GM18502 (cell line): Measurements from ENCODE around the gene TPPP2.

Experiments
- ATAC-seq: cut with Tn5 transposase; IDR thresholded peaks from one replicate; pipeline ENCODE4 v1.9.1; 2021; ENCODE audit warnings: mild to moderate bottlenecking; ENCODE audit not compliant: unreplicated experiment, poor library complexity

TPPP2 gene

DNA sequence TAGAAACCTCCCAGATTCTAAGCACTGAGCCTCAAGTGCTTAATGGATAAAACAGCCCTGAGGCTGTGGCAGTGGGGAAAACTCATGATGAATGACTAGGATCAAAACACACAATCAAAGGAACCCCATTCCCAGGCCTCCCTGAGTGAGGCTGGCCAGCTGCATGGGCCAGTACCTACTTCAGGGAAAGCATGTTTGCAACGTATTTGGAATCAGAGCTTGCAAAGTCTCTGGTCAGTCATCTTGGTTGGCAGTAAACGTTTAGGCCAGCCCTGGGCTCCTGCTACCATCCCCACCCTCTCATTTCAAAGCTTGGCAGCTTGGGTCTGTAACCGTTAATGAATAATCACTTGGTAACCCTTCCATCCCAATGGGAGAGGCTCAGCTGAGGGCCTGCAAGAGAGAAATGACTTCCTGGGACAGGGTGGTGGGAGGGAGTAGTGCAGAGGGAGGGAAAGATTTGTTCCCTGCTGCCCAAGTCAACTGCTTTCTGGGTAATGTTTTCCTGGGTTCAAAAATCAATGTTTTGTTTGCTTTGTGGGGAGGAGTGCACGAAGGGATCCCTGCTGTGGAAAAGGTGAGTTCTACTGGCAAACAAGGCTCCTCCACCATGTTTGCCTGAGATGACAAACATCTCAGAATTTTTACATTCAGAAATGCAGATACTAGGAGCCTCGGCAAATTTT, 25.6 kb downstream of the TPPP2 start:
- ATAC-seq: no peak

DNA sequence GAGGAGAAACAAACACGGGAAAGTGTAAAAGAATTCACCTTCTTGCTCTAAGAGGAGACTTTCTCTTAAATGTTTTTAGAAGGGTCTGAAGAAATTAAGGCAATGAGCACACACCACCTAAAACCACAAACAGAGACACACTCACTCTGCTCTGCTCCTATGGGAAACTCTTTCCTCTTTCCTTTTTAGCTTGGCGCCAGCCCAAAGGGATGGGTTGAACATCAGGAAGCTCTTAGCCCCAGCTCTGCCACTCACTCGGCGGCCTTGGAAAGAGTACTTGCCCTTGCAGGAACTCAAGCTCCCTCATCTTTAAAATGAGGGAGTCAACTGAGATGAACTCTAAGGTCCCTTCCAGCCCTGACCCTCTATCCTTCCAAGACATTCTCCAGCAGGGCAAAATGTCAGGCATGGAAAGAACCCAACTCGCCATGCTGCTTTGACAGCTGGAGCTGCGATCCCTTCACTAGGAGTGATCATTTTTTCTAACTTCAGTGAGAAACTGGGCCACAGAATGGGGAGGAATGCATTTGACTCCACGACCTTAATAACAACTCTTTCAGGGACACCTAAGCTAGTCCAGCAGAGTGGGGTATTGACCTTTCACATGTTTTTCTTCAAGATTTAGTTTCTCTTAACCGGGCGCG, 26.6 kb downstream of the TPPP2 start:
- ATAC-seq: no peak

DNA sequence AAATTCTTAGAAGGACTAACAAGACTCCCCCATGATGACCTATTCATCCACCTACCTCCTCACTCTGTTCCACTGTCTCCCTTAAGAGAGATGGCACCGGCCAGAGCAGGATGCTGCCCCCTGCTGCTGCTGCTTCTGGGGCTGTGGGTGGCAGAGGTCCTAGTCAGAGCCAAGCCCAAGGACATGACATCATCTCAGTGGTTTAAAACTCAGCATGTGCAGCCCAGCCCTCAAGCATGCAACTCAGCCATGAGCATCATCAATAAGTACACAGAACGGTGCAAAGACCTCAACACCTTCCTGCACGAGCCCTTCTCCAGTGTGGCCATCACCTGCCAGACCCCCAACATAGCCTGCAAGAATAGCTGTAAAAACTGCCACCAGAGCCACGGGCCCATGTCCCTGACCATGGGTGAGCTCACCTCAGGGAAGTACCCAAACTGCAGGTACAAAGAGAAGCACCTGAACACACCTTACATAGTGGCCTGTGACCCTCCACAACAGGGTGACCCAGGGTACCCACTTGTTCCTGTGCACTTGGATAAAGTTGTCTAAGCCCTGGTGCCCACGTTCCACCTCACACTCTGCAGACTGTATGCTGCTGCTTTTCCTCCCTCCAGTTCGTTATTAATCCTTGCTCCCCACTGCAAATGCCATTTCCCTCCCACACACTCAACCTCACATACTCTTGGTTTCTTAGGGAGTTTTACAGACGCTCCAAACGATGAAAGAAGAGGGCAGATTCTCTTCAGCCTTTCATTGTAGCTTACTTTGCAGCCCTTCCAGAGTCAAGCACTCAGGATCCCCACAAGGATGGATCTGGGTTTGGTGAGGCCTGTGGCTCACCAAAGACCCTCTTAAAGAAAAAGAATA, 28.0 kb downstream of the TPPP2 start, which contains the start of gene RNASE8:
RNASE8 (plus strand) TSS at position 20 of the 873 bp plus-strand sequence; CDS start at position 91, 71 bp downstream.
- ATAC-seq: no peak

DNA sequence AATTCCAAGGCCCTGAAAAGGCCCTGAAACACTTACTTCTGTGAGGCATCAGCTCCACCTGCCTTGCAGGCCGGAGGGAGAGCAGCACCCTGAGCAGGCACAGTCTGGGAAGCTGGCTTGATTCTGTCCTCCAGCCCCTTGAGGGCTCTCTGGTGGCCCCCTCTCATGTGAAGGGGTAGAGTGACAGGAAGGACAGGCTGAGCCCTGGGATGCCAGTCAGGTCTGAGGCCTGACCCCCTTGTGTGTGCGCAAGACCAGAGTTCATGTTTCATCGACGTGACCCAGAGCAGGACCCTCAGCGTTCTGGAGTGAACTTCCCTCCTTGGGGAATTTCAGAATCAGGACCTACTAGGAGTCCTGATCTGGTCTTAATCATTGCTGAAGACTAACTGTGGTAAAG, 28.9 kb downstream of the TPPP2 start:
- ATAC-seq: no peak

DNA sequence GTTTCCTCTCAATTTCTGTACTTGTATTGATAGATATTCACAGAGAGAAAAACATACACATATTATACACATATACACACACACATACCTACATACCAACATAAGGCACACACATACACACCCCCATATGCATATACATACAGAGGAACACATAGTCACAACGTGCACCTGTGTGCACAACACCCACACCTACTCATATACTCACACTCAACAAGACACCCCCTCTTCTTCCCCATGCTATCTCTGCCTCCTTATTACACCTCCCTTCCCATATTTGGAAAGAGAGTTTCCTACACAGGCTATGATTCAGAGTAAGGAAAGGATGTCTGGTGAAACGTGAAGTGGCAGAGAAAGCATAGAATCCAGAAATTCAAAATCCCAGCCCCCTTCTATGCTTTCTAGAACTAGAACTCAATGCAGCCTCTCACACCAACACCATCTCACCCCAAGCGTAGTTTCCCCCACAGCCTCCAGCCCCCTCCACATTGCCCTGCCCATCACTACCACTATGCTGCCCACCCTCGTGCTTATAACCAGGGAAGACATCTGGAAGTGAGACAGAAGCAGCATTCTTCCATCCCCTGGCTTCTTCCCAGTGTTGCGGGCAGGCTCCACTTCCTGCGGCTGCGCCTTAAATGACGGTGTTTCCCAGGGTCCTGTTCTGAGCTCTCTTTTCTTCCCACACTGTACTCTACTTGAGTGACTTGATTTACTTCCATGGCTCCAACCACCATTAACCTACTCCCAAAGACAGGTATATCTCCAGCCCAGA, 30.0 kb downstream of the TPPP2 start:
- ATAC-seq: no peak

DNA sequence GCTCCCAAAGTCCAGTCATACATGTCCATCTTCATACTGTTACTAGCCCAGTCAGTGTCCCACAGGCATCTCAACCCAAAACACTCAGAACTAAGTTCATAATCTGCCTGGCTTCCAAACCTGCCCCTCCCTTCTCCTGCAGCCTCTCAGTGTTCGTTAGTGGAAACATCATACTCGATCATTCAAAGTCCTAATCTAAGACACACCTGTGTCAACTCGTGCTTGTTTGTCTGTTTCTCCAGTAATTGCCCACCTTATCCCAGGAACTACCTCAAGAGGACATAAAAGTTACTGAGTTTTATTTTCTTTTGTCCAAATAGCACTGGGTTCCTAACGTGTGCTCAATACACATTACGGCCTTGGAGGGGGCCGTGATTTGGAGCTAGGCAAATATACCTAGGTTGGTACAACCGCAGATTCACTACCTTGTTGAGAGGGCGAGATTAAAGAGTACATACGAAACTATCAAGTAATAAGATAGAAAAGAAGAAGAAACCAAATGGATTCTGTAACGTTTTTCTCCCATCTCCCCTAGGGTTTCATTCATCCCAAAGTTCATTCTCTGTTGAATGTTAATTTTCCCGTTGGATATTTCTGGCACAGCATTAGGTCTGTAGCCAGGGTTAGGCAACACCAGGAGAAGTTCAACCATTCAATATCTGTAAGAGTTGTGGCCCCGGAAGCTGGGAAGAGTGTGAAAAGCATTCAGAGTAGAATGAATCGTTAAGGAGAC, 30.8 kb downstream of the TPPP2 start:
- ATAC-seq: no peak

DNA sequence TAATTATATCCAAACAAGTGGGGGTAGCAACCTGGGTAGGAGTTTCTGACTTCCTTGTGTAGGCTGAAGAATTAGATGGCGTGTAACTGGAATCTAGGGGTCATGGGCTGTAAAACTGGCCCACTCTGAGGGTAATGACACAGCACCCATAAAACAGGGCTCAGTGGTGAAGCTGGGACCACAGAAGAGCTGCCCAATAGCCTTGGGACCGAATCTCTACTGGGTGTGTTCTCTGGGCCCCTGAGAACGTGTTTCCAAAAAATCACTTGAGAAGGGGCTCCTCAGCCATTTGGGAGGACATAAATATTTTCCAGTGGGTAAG, 31.3 kb downstream of the TPPP2 start:
- ATAC-seq: no peak

DNA sequence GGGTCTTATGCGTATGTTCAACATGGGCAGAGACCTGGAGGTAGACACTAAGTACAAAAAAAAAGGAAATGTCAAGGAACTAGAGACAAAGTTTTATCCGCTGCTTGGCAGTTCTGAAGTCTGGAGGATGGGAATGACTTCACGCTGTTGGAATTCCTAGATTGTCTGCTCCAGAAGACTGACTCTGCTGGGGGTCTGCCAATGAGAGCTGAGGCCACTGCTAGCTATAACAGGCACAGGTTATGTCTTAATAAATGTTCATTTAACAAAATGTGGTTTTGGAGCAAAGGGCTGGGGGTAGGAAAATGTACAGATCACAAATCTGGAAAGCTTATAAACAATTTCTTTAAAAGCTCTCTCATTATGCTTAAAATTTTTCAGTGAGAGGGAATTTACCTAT, 33.5 kb downstream of the TPPP2 start:
- no peak for ATAC-seq

DNA sequence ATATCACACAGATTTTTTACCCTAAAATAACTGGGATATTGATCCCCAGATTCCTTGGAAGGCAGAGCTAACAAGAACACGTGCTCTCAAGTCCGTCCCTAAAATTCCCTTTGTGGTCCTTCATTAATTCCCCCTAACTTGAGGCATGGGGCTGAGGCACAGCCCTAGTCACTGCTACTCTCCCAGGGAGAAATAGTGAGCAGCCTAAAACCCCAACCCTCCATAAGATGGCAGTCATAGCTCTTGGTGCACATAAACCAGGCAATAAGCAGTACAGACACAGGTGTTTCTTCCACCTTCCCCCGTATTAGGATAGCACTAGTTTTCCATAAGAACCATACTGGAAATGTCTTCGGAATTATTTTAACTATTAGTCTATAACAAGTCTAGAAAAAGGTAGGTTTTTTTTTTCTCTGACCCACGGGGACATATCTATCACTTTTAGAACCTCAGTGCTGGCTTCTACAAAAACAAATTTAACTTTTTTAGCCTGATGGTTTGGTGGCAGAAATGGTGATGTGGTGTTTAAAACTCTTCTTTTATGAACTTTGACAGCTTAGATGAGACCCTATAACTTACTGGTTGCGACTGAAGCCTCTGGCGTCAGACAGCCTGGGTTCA, 37.0 kb downstream of the TPPP2 start:
- no peak for ATAC-seq

DNA sequence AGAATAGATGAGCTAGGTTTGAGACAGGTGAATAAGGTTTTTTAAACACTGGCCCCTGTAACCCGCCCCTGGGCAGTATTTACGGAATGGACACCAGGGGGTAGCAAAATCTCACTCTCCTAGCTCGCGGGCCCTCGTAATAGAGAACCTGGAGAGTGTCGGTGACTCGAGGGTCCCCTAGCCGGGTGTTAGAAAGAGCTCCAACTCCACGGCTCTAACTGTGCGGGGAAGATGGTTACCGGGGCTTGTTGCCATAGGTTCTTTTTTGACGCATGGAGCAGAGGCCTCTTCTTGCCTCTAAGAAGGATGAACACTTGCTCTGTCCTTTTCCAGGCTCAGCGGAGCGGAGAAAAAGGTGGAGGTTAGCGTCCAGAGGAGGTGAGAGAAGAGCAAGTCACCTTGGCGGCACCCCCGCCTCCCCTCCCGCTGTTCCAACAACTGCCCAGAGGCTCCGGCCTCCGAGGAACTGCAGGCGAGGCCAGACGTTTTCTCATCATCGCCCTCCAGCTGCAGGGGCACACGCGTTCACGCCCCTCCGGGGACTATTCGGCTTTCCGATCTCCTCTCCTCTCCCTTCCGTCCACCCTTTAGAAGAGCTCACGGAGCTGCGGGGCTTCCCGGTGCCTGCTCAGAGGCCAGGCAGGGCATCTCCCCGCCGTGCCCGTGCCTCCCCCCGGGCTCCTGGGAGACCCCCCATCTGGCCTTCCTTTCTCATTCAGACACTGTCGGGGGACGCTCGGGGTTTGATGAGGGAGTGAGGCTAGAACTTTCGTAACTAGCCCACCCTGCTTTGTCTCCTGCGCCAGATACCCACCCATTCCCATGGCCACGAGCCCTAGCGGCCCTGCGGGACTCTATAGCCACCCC, 38.7 kb downstream of the TPPP2 start:
- ATAC-seq: no peak

DNA sequence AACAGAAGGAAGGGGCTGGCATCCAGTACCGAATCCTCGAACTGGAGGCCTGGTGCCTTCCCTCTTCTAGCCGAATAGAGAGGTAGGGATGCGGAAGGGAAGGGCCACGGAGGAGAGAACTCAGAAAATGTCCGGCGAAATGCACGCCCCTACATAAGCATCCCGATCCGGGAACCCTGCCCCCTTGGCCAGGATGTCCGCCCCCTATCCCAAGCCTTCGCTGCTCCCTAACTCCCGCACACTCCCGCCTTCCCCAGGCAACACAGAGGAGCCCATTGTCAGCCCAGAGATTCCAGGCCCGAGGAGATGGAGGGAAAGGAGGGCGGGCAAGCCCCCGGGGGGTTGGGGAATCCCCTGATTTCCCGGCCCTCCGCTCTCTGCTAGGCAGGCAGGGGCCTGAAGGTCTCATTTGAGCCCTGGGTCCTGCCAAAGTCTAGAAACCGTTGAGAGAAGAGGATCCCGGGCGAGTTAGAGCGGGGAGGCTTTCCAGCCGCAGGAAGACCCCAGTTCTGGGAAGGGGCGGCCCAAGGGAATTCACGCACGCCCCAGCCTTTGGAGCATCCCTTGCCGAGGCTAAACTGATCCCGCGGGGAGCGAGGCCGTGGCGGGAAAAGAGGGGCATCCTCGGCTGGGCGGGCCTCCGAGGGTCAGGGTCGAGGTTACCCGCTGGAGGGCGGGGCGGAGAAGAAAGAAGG, 39.5 kb downstream of the TPPP2 start:
- ATAC-seq: no peak

DNA sequence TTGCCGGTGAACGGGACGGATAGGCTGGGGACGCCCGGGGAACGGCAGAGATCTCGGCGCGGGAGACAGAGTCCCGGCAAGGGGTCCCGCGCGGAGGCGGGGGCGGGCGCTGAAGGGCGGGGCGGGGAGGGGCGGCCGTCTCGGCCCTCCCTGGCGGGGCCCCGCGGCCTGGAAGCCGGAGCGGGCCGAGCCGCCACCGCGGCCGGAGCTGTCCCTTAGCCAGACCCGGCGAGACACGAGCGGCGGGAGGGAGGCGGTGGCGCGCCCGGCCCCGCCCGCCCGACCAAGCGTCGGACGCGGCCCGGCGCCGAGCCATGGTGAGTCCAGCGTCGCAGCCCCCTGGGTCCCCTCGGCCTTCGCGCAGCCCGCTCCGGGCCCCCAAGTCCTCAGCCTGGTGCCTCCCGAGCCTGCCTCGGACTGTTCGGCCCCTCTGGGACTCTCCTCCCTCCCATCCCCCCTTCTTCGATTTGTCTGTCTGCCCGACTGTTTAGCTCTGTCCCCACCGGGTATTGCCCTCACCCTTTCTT, 40.1 kb downstream of the TPPP2 start, which contains the start of gene ARHGEF40:
ARHGEF40 (plus strand) TSS at position 222 of the 527 bp plus-strand sequence; CDS start at position 315, 93 bp downstream.
- ATAC-seq: no peak

DNA sequence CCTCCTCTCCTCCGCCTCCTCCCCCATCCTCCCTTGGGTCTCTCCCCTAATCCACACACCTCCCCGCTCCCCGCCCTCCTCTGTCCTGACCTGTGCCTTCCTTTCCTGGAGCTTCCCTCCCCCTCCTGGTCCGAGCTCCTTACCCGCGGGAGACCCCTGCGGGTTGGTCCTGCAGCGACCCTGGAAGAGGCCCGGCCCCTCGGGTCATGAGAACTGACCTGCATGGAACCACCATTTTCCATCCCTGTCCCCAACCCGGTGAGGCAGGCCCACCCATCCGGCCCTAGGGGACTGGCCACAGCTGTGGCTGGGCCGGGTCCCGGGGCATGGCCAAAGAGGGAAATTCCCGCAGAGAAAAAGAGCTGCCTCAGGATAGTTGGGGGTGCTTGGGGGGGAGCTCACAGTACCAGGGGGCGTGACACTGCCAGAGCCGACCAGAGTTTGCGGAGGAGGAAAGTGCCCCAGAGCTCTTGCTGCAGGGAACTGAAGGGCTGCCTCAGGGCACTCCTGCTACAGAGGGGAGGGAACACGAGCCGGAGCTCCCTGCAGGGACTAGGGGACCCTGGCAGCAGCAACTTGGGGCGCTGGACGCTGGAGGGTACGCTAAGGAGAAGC, 40.7 kb downstream of the TPPP2 start:
- ATAC-seq: no peak

DNA sequence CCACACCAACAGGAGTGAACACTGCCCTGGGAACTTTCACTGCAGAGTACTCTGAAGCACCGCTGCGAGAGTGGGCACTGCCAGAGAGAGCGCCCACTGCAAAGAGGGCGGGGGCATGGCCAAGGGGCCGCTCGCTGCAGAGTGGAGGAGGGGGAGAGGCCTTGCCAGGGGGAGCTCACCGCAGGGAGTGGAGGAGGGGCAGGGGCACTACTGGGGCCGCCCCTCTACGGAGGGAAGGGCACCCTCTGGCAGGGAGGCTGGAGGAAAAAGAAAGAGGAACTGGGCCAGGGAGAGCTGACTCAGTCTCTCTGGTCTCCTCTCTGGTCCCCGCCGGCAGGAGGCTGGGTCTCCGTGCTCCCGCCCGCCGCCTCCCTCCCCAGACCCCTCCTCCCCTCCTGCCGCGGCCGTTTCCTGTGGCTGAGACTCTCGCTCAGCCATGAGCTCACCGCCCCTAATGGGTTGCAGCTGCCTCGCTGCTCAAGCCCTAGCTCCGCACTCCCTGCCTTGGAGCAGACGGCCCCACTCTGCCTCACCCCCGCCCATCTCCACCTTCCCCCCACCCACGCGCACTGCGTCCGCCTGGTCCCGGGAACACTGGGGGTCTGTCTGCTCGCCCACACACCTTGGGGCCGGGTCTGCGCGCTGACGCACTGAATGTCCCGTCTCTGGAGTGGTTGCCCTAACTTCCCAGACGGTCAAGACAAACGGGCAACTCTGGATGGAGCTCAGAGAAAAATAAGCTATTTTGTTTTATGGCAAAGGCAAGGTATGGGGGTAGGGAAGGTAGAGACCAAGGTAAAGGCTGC, 41.4 kb downstream of the TPPP2 start:
- peak; percentile 78 for ATAC-seq

DNA sequence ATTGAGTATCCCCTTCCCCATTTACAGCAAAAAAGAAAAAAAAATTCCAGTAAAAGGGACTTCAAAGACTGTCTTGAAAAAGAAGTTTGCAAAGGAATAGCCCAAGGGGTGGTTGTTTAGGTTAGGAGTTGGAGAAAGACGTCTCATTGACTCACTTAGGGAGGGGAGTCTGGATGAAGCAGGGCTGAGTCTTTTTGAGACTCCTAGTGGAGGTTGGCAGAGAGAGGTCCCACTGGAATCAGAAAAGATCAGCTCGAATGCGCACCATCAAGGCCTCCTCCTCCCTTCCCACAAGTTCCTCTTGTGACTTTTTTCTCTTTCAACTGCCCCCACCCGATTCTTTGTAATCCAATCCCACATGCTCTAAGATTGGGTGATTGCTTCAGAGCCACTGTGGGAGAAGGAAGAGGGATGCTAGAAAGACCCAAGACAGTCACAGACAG, 42.0 kb downstream of the TPPP2 start:
- no peak for ATAC-seq

DNA sequence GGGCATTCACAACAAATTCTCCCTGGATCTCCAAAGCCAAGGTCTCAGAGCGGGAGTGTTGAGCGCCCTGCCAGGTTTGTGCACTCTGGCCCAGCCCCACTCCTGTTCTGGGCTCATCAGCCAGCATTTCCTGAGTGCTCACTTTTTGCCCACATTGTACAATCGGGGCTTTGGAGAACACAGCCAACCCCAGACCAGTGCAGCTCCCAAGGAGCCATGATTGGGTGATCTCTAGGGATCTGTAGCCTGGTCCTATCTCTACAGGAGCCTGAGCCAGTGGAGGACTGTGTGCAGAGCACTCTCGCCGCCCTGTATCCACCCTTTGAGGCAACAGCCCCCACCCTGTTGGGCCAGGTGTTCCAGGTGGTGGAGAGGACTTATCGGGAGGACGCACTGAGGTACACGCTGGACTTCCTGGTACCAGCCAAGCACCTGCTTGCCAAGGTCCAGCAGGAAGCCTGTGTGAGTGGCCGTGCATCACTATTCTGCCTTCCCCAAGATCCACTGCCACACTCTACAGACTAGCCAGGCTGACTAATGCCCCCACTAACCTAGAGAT, 42.8 kb downstream of the TPPP2 start:
- no peak for ATAC-seq
